ENCODE measurements around the gene GGNBP2.

Gene GGNBP2, protein sequence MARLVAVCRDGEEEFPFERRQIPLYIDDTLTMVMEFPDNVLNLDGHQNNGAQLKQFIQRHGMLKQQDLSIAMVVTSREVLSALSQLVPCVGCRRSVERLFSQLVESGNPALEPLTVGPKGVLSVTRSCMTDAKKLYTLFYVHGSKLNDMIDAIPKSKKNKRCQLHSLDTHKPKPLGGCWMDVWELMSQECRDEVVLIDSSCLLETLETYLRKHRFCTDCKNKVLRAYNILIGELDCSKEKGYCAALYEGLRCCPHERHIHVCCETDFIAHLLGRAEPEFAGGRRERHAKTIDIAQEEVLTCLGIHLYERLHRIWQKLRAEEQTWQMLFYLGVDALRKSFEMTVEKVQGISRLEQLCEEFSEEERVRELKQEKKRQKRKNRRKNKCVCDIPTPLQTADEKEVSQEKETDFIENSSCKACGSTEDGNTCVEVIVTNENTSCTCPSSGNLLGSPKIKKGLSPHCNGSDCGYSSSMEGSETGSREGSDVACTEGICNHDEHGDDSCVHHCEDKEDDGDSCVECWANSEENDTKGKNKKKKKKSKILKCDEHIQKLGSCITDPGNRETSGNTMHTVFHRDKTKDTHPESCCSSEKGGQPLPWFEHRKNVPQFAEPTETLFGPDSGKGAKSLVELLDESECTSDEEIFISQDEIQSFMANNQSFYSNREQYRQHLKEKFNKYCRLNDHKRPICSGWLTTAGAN

GRCh38 chr17:36544307-36545076, at the start of gene GGNBP2:
Gene GGNBP2, plus strand, starts transcription at chr17:36544919. Its CDS starts 806 bp downstream, at chr17:36545725.
- no peaks in the 10 kb centered on the region for H3K9me3 Mint-ChIP-seq

DNA sequence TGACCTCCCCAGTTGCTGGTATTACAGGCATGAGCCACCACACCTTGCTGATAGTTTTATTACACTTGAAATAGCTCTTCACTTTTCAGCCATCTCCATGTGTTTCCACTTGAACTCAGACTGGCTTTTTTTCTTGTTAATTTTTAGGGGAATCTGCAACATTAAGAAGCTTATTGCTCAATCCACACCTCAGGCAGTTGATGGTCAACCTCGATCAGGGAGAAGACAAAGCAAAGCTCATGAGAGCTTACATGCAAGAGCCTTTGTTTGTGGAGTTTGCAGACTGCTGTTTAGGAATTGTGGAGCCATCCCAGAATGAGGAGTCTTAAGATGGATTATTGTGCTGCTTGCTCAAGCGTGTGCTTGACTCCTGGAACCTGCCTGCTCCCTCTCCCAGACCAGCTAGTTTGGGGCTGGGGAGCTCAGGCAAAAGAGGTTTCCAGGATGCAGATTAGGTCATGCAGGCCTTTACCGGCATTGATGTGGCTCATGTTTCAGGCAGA, 49.6 kb upstream of the GGNBP2 start:
- Mint-ChIP-seq H3K4me1 (peaks cover 5% of the 10 kb centered on the region), H3K4me3 (no peak overlapping the region), H3K36me3 (peaks cover 44% of the 10 kb centered on the region), H3K27ac (no peak overlapping the region), H3K9me3 (no peaks in the 10 kb centered on the region), H3K27me3 (no peaks in the 10 kb centered on the region)
- DNase-seq, result no peak
- CTCF ChIA-PET, result interaction anchor here (0.9 to 1.2 kb wide), 2 partner anchors 13 to 14 kb away, joined by 3 to 4 read pairs; no protein-coding TSS in a partner anchor

More at GRCh38 chr17:36544307-36545076, at the start of gene GGNBP2:
- Mint-ChIP-seq H3K4me1 (peaks cover 39% of the 10 kb centered on the region), H3K27ac (peak within 1 kb of the TSS; percentile 99), H3K4me3 (peak within 1 kb of the TSS; percentile 82), H3K27me3 (no peaks in the 10 kb centered on the region), H3K36me3 (peaks cover 31% of the 10 kb centered on the region)
- peak; percentile 96 for DNase-seq
- CTCF ChIA-PET, result interaction anchor here (1.3 kb wide), 2 partner anchors 10 to 57 kb away, joined by 5 to 6 read pairs; partner anchors contain the start of genes MRM1, MYO19 and PIGW

DNA sequence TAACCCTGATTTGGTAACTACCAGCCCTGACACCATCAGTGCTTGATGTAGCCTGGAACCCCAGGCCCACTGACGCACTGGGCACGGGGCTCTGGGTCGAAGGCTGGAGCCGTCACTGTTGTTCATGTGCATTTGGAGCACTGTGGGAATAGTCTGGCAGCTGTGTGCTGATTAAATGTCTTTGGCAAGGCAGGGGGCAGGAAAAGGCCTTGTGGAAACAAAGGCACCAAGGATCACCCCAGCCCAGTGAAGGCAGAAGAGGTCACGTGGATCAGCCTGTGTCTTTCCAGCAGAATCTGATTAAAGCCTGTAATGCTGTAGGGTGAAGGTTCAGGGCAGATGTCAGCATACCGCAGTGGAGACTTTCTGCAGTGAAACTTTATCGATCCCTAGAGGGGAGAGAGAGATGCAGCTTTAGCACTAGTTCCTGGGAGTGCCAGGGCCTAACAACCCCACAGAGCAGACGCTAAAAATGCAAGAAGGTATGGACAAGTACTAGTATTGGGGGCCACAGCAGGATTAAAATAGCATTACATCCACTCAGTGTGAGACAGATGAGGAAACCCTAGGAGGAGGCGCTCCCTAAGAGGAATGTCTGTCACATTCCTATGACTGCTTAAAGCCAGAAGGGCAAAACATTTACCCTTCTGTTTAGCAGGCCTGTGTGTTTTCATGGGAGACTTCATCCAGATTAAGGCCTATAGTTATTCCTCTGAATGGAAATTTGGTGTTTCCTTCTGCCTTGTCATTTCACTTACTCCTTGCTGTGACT, 48.5 kb upstream of the GGNBP2 start:
- no peaks in the 10 kb centered on the region for H3K27me3 Mint-ChIP-seq
- no peak for DNase-seq
- CTCF ChIA-PET, result no interaction called here
- no peak overlapping the region for H3K27ac Mint-ChIP-seq
- no peaks in the 10 kb centered on the region for H3K9me3 Mint-ChIP-seq
- H3K36me3 Mint-ChIP-seq, result peaks cover 41% of the 10 kb centered on the region
- H3K4me1 Mint-ChIP-seq, result peaks cover 2% of the 10 kb centered on the region
- H3K4me3 Mint-ChIP-seq, result no peak overlapping the region

DNA sequence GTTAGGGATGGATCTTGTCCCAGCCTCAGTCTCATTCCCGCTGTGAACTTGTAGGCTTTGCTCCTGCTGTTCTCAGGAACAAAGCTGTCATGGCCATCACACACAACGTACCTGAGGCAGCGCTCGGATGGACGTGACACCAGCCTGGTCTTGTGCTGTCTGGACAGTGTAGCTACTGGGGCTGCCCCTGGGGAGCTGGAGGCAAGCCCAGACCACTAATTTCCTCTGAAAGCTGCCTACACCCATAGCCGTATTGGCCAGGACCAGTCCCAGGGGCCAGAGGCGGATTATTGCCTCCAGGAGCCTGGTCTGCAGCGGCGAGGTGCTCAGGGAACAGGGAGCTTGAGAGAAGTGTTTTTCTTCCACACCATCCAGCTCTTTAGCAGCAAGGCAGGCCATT, 46.6 kb upstream of the GGNBP2 start:
- no peak overlapping the region for H3K4me3 Mint-ChIP-seq
- peaks cover 40% of the 10 kb centered on the region for H3K36me3 Mint-ChIP-seq
- CTCF ChIA-PET, result no interaction called here
- H3K9me3 Mint-ChIP-seq, result no peaks in the 10 kb centered on the region
- H3K4me1 Mint-ChIP-seq, result no peaks in the 10 kb centered on the region
- DNase-seq, result no peak
- no peaks in the 10 kb centered on the region for H3K27me3 Mint-ChIP-seq
- no peak overlapping the region for H3K27ac Mint-ChIP-seq

- Mint-ChIP-seq H3K4me1 (no peaks in the 10 kb centered on the region), H3K4me3 (no peak overlapping the region), H3K9me3 (no peaks in the 10 kb centered on the region), H3K36me3 (peaks cover 40% of the 10 kb centered on the region), H3K27me3 (no peaks in the 10 kb centered on the region), H3K27ac (no peak overlapping the region)
- CTCF ChIA-PET, result no interaction called here
- DNase-seq, result no peak
Measured at GRCh38 chr17:36498560-36499300, 46.0 kb upstream of the GGNBP2 start.

DNA sequence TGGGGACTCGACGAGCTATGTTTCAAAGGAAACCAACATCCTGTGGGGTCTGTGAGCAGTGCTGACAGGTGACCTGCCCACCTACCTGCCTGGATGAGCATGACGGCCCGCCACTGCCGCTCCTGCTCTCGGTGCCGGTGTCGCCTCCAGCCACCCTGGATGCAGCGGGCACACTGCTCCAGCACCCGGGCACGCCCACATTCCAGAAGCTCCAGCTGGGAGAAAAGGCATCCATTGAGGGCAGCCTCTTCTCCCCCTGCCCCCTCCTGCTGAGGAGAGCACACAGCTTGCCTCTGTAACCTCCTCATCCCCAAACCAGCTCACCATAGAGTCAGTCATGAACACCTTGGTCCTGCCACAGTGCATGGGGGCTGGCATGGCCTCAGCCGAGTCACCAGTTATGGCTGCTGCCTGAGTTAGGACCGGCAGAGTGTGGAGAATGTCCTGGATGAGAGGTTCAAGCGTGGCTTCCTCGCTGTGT, 43.9 kb upstream of the GGNBP2 start:
- CTCF ChIA-PET, result no interaction called here
- H3K4me1 Mint-ChIP-seq, result no peaks in the 10 kb centered on the region
- no peaks in the 10 kb centered on the region for H3K27me3 Mint-ChIP-seq
- no peaks in the 10 kb centered on the region for H3K9me3 Mint-ChIP-seq
- peaks cover 35% of the 10 kb centered on the region for H3K36me3 Mint-ChIP-seq
- no peak overlapping the region for H3K4me3 Mint-ChIP-seq
- no peak overlapping the region for H3K27ac Mint-ChIP-seq
- no peak for DNase-seq

GRCh38 chr17:36501351-36501750, 43.4 kb upstream of the GGNBP2 start:
- Mint-ChIP-seq H3K9me3 (no peaks in the 10 kb centered on the region), H3K27me3 (no peaks in the 10 kb centered on the region), H3K4me3 (no peak overlapping the region), H3K4me1 (no peaks in the 10 kb centered on the region), H3K27ac (no peak overlapping the region), H3K36me3 (peaks cover 33% of the 10 kb centered on the region)
- DNase-seq, result no peak
- CTCF ChIA-PET, result no interaction called here

GRCh38 chr17:36501963-36502362, 42.8 kb upstream of the GGNBP2 start:
- CTCF ChIA-PET, result no interaction called here

DNA sequence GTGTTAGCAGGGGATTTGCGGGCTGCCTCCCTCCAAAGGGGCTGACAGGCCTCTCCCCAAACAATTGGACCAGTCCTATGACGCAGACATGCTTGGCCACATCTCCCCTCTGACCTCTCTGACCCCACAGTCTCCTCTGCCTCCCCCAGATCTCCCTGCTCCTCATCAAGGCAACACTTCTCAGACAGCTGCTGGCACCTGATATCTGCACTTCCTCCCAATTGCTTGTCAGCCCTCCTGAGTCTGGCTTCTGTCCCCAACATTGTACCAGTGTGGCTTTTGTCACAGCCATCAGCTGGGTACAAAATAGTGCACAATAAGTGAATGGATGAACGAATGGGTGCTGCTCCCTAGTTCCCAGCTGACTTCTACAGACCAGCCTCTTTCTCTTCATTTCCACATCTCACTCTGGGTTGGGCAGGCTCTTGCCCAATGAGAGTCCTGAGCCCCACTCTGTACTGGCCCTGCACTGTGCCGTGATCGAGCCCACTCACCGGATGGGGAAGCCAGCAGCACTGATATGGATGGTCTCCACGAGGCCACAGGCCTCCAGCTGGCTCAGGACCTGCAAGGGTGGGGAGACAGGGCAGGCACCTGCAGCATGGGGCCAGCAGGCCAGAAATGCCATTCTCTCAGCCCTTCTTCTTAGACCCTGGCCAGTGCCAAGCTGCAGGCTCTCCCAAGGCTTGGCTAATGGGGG, 41.1 kb upstream of the GGNBP2 start:
- no peaks in the 10 kb centered on the region for H3K9me3 Mint-ChIP-seq
- DNase-seq, result no peak
- no peaks in the 10 kb centered on the region for H3K27me3 Mint-ChIP-seq
- CTCF ChIA-PET, result no interaction called here
- peaks cover 24% of the 10 kb centered on the region for H3K36me3 Mint-ChIP-seq
- no peaks in the 10 kb centered on the region for H3K4me1 Mint-ChIP-seq
- no peak overlapping the region for H3K4me3 Mint-ChIP-seq
- no peak overlapping the region for H3K27ac Mint-ChIP-seq

More at GRCh38 chr17:36501963-36502362, 42.8 kb upstream of the GGNBP2 start:
- Mint-ChIP-seq H3K4me1 (no peaks in the 10 kb centered on the region), H3K4me3 (no peak overlapping the region), H3K9me3 (no peaks in the 10 kb centered on the region), H3K27me3 (no peaks in the 10 kb centered on the region), H3K36me3 (peaks cover 29% of the 10 kb centered on the region), H3K27ac (peak overlapping the region; percentile 38)
- no peak for DNase-seq

DNA sequence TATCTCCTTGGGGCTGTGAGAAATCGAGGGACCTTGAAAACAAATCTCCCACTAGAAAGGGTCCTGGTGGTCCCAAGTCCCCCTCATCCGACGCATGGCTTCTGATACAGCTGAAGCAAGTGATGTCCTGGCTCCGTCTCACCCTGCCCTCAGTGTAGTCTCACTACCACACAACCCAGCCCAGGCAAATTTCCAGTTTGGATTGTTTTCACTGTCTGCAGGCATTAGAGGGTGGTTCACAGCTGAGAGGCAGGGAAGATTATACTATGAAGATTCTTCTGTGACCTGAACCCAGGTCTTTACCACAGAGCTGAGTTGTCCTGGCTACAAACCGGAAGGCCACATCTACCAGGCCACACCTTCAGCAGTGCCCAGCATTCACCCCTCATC, 40.6 kb upstream of the GGNBP2 start:
- H3K27me3 Mint-ChIP-seq, result no peaks in the 10 kb centered on the region
- no peaks in the 10 kb centered on the region for H3K4me1 Mint-ChIP-seq
- H3K4me3 Mint-ChIP-seq, result no peak overlapping the region
- DNase-seq, result no peak
- H3K36me3 Mint-ChIP-seq, result peaks cover 20% of the 10 kb centered on the region
- no peaks in the 10 kb centered on the region for H3K9me3 Mint-ChIP-seq
- CTCF ChIA-PET, result no interaction called here
- no peak overlapping the region for H3K27ac Mint-ChIP-seq

DNA sequence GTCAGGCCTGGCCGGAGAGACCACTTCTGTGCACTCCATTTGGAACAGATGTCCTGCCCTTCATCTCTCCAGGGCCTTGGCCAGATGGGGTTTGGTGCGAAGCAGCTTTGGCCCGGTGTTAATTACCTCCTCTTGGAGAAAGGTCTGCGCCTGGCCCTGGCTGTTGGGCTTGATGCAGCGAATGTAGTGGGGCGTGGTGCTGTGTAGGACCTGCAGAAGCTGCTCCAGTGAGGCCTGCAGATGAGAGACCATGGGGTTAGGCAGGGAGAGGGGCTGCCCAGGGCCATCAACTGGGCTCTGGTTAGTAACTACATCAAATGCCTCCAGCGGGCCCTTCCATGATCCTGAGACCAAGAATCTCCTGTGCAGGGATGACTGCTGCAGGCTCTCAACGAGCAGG, 39.5 kb upstream of the GGNBP2 start:
- CTCF ChIA-PET, result no interaction called here
- Mint-ChIP-seq H3K9me3 (no peaks in the 10 kb centered on the region), H3K27ac (no peak overlapping the region), H3K4me1 (no peaks in the 10 kb centered on the region), H3K4me3 (no peak overlapping the region), H3K36me3 (peaks cover 24% of the 10 kb centered on the region), H3K27me3 (no peaks in the 10 kb centered on the region)
- no peak for DNase-seq

GRCh38 chr17:36506249-36506826, 38.4 kb upstream of the GGNBP2 start:
- no peaks in the 10 kb centered on the region for H3K9me3 Mint-ChIP-seq
- H3K36me3 Mint-ChIP-seq, result peaks cover 28% of the 10 kb centered on the region
- no peak overlapping the region for H3K4me3 Mint-ChIP-seq
- DNase-seq, result no peak
- no peak overlapping the region for H3K27ac Mint-ChIP-seq
- CTCF ChIA-PET, result no interaction called here
- H3K4me1 Mint-ChIP-seq, result no peaks in the 10 kb centered on the region
- H3K27me3 Mint-ChIP-seq, result no peaks in the 10 kb centered on the region
